Loucy (cell line): ENCODE measurements around the gene CPXM2.

Experiments
- H2AFZ ChIP-seq: fragments of 200-600 bp; sonication (generic); 2 replicates; pipeline ENCODE4 v1.6.0; 2016; ENCODE audit warnings: antibody characterized with exemption, mild to moderate bottlenecking, low read length, moderate library complexity
- H3F3A ChIP-seq: fragments of 200-600 bp; 2 replicates; pipeline ENCODE4 v1.6.0; 2016; ENCODE audit warnings: antibody characterized with exemption, low read depth, mild to moderate bottlenecking
- H3K27me3 ChIP-seq: fragments of 200-600 bp; sonication (generic); 2 replicates; pipeline ENCODE4 v1.6.1; 2014; ENCODE audit warnings: low read length, mild to moderate bottlenecking; ENCODE audit not compliant: insufficient read depth, poor library complexity, severe bottlenecking
- H3K36me3 ChIP-seq: fragments of 200-600 bp; sonication (generic); 2 replicates; pipeline ENCODE4 v1.6.1; 2016; ENCODE audit warnings: low read length; ENCODE audit not compliant: insufficient read depth
- H3K4me1 ChIP-seq: fragments of 200-600 bp; sonication (generic); 2 replicates; pipeline ENCODE4 v1.5.1; 2014; ENCODE audit warnings: low read length, mild to moderate bottlenecking; ENCODE audit not compliant: insufficient read depth, poor library complexity, severe bottlenecking
- H3K4me2 ChIP-seq: fragments of 200-600 bp; sonication (generic); 2 replicates; pipeline ENCODE4 v1.6.0; 2014; ENCODE audit warnings: antibody characterized with exemption, low read length, low read depth, mild to moderate bottlenecking; ENCODE audit not compliant: poor library complexity, severe bottlenecking
- H3K4me3 ChIP-seq: fragments of 200-600 bp; sonication (generic); 2 replicates; pipeline ENCODE4 v1.5.1; 2014; ENCODE audit warnings: low read length, mild to moderate bottlenecking, mixed read lengths; ENCODE audit not compliant: poor library complexity, severe bottlenecking
- H3K79me2 ChIP-seq: fragments of 200-600 bp; sonication (generic); 2 replicates; pipeline ENCODE4 v1.6.1; 2014; ENCODE audit warnings: low read length; ENCODE audit not compliant: insufficient read depth
- H3K9ac ChIP-seq: fragments of 200-600 bp; sonication (generic); 2 replicates; pipeline ENCODE4 v1.6.0; 2014; ENCODE audit warnings: mild to moderate bottlenecking, low read depth, low read length, moderate library complexity; ENCODE audit not compliant: poor library complexity, severe bottlenecking
- H3K9me2 ChIP-seq: fragments of 200-600 bp; sonication (generic); replicated peaks from 2 replicates; pipeline ENCODE4 v1.6.1; 2016; ENCODE audit warnings: low read depth, low read length, mixed read lengths
- H3K9me3 ChIP-seq: fragments of 200-600 bp; sonication (generic); 2 replicates; pipeline ENCODE4 v1.6.1; 2014; ENCODE audit warnings: mild to moderate bottlenecking, antibody characterized with exemption, low read length, low read depth; ENCODE audit not compliant: insufficient read depth
- H4K20me1 ChIP-seq: fragments of 200-600 bp; sonication (generic); 2 replicates; pipeline ENCODE4 v1.6.0; 2014; ENCODE audit warnings: antibody characterized with exemption, low read length, mild to moderate bottlenecking; ENCODE audit not compliant: insufficient read depth, poor library complexity, severe bottlenecking
- EZH2phosphoT487 ChIP-seq: fragments of 200-600 bp; IDR thresholded peaks from 2 replicates; pipeline ENCODE4 v1.6.1; 2018; ENCODE audit warnings: antibody characterized with exemption, mild to moderate bottlenecking, moderate library complexity, borderline replicate concordance
- TF ChIP-seq, protein P1 (sequence below): fragments of 200-600 bp; sonication (generic); conservative IDR thresholded peaks from 2 replicates; pipeline ENCODE4 v1.5.1; 2014; ENCODE audit warnings: mild to moderate bottlenecking, antibody characterized with exemption, low read length

The CPXM2 gene

GRCh38 chr10:123800821-123801220 lies 90.8 kb downstream of the CPXM2 start:
- Histone ChIP-seq H3K4me2 (no peak overlapping the region), H3F3A (no peaks in the 10 kb centered on the region), H3K4me3 (no peak overlapping the region), H4K20me1 (no peaks in the 10 kb centered on the region), H3K9ac (no peak overlapping the region), H3K36me3 (no peaks in the 10 kb centered on the region), H3K27me3 (no peaks in the 10 kb centered on the region), H3K9me3 (no peaks in the 10 kb centered on the region), H3K79me2 (no peaks in the 10 kb centered on the region), H2AFZ (no peak overlapping the region), H3K4me1 (no peaks in the 10 kb centered on the region), H3K9me2 (no peaks in the 10 kb centered on the region)
- TF ChIP-seq, protein P1, sequence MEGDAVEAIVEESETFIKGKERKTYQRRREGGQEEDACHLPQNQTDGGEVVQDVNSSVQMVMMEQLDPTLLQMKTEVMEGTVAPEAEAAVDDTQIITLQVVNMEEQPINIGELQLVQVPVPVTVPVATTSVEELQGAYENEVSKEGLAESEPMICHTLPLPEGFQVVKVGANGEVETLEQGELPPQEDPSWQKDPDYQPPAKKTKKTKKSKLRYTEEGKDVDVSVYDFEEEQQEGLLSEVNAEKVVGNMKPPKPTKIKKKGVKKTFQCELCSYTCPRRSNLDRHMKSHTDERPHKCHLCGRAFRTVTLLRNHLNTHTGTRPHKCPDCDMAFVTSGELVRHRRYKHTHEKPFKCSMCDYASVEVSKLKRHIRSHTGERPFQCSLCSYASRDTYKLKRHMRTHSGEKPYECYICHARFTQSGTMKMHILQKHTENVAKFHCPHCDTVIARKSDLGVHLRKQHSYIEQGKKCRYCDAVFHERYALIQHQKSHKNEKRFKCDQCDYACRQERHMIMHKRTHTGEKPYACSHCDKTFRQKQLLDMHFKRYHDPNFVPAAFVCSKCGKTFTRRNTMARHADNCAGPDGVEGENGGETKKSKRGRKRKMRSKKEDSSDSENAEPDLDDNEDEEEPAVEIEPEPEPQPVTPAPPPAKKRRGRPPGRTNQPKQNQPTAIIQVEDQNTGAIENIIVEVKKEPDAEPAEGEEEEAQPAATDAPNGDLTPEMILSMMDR: no peak
- TF ChIP-seq EZH2phosphoT487: no peak

DNA sequence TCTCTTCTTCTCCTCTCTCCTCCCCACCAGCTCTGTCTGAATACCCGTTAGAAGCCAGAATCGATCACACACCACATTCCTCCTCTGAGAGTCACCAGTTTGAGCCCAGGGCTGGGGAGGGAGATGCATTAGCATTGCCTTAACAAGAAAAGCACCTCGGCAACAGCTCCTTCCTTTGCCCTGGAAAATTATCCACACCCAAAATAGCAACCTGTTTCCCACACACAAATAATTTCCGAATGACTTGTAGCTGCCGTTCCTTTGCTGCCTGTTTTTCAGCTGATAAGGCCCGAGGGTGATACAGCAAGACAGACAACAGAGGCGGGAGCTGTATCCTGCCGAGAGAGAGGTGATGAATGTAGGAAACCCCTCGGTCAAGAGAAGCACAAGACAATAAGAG lies 91.3 kb downstream of the CPXM2 start:
- Histone ChIP-seq H3K4me2 (no peak overlapping the region), H3K36me3 (no peaks in the 10 kb centered on the region), H3K9me3 (no peaks in the 10 kb centered on the region)

GRCh38 chr10:123798856-123799255 lies 92.8 kb downstream of the CPXM2 start:
- no peak overlapping the region for H3K4me2 ChIP-seq
- H3K79me2 ChIP-seq: no peaks in the 10 kb centered on the region
- H3K9ac ChIP-seq: no peak overlapping the region
- H3K9me3 ChIP-seq: no peaks in the 10 kb centered on the region
- H3K36me3 ChIP-seq: no peaks in the 10 kb centered on the region
- H3K4me1 ChIP-seq: no peaks in the 10 kb centered on the region
- H2AFZ ChIP-seq: no peak overlapping the region
- no peak overlapping the region for H3K4me3 ChIP-seq
- no peaks in the 10 kb centered on the region for H3F3A ChIP-seq
- no peaks in the 10 kb centered on the region for H4K20me1 ChIP-seq
- no peaks in the 10 kb centered on the region for H3K27me3 ChIP-seq
- TF ChIP-seq EZH2phosphoT487: no peak
- TF ChIP-seq, protein P1: no peak
- no peaks in the 10 kb centered on the region for H3K9me2 ChIP-seq

More for the DNA sequence above, 91.3 kb downstream of the CPXM2 start:
- H3K4me3 ChIP-seq: no peak overlapping the region
- H3K4me1 ChIP-seq: no peaks in the 10 kb centered on the region
- H3K9ac ChIP-seq: no peak overlapping the region
- H2AFZ ChIP-seq: no peak overlapping the region
- H3K79me2 ChIP-seq: no peaks in the 10 kb centered on the region
- H4K20me1 ChIP-seq: no peaks in the 10 kb centered on the region
- H3K27me3 ChIP-seq: no peaks in the 10 kb centered on the region
- TF ChIP-seq EZH2phosphoT487: no peak
- H3F3A ChIP-seq: no peaks in the 10 kb centered on the region
- no peaks in the 10 kb centered on the region for H3K9me2 ChIP-seq

DNA sequence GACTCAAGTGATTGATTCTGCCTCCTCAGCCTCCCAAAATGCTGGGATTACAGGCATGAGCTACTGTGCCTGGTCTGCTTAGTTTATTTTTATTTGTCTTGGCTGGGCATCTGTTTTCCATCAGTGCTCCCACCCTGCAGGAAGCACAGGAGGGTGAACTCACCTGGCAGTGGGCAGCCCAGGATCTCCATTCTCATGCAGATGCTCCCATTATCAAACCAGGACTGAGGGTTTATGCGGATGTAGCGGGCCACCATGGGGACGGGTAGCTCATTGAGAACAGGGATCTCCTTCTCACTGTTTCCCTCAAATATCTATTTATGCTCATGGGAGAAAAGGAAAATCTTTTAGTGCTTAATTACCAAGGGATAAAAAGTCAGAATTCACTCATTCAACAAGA lies 93.8 kb downstream of the CPXM2 start:
- no peaks in the 10 kb centered on the region for H3K4me1 ChIP-seq
- H3K79me2 ChIP-seq: no peaks in the 10 kb centered on the region
- H2AFZ ChIP-seq: no peak overlapping the region
- no peaks in the 10 kb centered on the region for H4K20me1 ChIP-seq
- H3K9me3 ChIP-seq: no peaks in the 10 kb centered on the region
- TF ChIP-seq EZH2phosphoT487: no peak
- TF ChIP-seq, protein P1: no peak
- no peak overlapping the region for H3K4me2 ChIP-seq
- no peaks in the 10 kb centered on the region for H3K36me3 ChIP-seq
- H3K9me2 ChIP-seq: no peaks in the 10 kb centered on the region
- H3F3A ChIP-seq: no peaks in the 10 kb centered on the region
- no peaks in the 10 kb centered on the region for H3K27me3 ChIP-seq
- H3K9ac ChIP-seq: no peak overlapping the region
- no peak overlapping the region for H3K4me3 ChIP-seq
